Measurements from ENCODE around the gene RAP1B.
A peak's percentile ranks its signal among the peaks of the same experiment; 100 is the strongest.
"Not testable (repeated sequence)": the region's sequence is repeated elsewhere in the genome, so short reads cannot be mapped to it uniquely, and the experiment has no call there.

The RAP1B gene

GRCh38 chr12:68637439-68637838 is 26.7 kb downstream of the RAP1B start:
- not testable (repeated sequence) for DNase-seq

- no peak for DNase-seq
These were observed 27.5 kb downstream of the RAP1B start for GRCh38 chr12:68638171-68638570.

- DNase-seq: no peak
These were observed 28.2 kb downstream of the RAP1B start for GRCh38 chr12:68638721-68639395.

- DNase-seq: no peak
These were observed 28.7 kb downstream of the RAP1B start for GRCh38 chr12:68639396-68639767.

GRCh38 chr12:68641138-68641537 is 30.4 kb downstream of the RAP1B start:
- DNase-seq: no peak

GRCh38 chr12:68646484-68646883 is 35.8 kb downstream of the RAP1B start:
- no peak for DNase-seq

- no peak for DNase-seq
These were observed 36.8 kb downstream of the RAP1B start for GRCh38 chr12:68647507-68647906.

- no peak for DNase-seq
These were observed 37.5 kb downstream of the RAP1B start for GRCh38 chr12:68648179-68648578.

GRCh38 chr12:68665016-68665569 is 54.4 kb downstream of the RAP1B start:
- no peak for DNase-seq

GRCh38 chr12:68667291-68667690 is 56.6 kb downstream of the RAP1B start:
- no peak for DNase-seq

- no peak for DNase-seq
These were observed 57.2 kb downstream of the RAP1B start for GRCh38 chr12:68667896-68668295.

GRCh38 chr12:68671179-68671578 is 60.5 kb downstream of the RAP1B start:
- no peak for DNase-seq

- DNase-seq: no peak
These were observed 63.1 kb downstream of the RAP1B start for GRCh38 chr12:68673788-68674187.

- no peak for DNase-seq
These were observed 63.7 kb downstream of the RAP1B start for GRCh38 chr12:68674376-68674775.

- no peak for DNase-seq
These were observed 64.6 kb downstream of the RAP1B start for GRCh38 chr12:68675101-68675842.

- not testable (repeated sequence) for DNase-seq
These were observed 66.2 kb downstream of the RAP1B start for GRCh38 chr12:68676854-68677253.

- DNase-seq: no peak
These were observed 75.5 kb downstream of the RAP1B start for GRCh38 chr12:68686262-68686594.

- DNase-seq: peak; percentile 95
These were observed 76.2 kb downstream of the RAP1B start, which contains the start of gene NUP107 for GRCh38 chr12:68686595-68687521. NUP107 (plus strand) TSS chr12:68686978; CDS start chr12:68687066, 88 bp downstream.

GRCh38 chr12:68695454-68695853 is 84.8 kb downstream of the RAP1B start:
- no peak for DNase-seq

GRCh38 chr12:68699486-68699885 is 88.8 kb downstream of the RAP1B start:
- DNase-seq: no peak
